HepG2 (cell line): Measurements from ENCODE around the gene SETD1A.

Experiments
- AGO1 ChIP-seq: fragments of 200-400 bp; formaldehyde crosslinking; IDR thresholded peaks from 2 replicates; pipeline ENCODE4 v1.6.1; 2017; ENCODE audit warnings: mild to moderate bottlenecking, low read depth, low read length, moderate library complexity; ENCODE audit not compliant: poor library complexity, severe bottlenecking
- EZH2 ChIP-seq: conservative IDR thresholded peaks from 2 replicates; pipeline ENCODE4 v1.6.1; 2012; ENCODE audit warnings: mild to moderate bottlenecking, low read depth, low read length, moderate library complexity
- SOX5 ChIP-seq: IDR thresholded peaks from 2 replicates; pipeline ENCODE4 v1.6.1; 2016; ENCODE audit warnings: borderline replicate concordance
- TF ChIP-seq, protein P1 (sequence below): sonication (generic); formaldehyde crosslinking; IDR thresholded peaks from 2 replicates; pipeline ENCODE4 v1.4.0; 2020; ENCODE audit warnings: missing genetic modification reagents

DNA sequence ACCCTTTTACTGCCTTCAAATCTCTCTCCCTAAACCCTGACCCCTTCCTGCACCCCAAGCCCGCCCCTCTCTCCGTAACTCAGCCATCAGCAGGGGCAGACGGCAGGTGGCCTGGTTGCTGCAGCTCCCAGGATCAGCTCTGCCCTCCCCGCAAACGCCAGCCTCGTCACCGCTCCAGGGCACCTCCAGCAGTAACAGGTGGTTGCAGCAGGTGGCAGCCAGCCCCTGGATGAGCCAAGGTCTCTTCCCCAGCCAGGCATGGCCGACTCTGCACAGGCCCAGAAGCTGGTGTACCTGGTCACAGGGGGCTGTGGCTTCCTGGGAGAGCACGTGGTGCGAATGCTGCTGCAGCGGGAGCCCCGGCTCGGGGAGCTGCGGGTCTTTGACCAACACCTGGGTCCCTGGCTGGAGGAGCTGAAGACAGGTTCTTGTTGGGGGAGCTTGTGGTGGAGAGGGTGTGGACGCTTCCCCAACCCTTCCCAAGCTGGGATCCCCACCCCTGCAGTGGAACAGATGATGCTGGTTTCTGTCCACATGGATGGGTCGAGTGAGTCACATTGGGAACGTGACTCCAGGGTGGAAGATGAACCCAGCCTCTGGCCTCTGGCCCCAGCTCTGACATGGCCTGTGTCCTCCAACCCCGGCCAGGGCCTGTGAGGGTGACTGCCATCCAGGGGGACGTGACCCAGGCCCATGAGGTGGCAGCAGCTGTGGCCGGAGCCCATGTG, 28.0 kb downstream of the SETD1A start:
- TF ChIP-seq AGO1 (no peak), SOX5 (CRISPR knock-in tag) (no peak; the same call in 1 of the 2 replicates), EZH2 (no peak)
- TF ChIP-seq, protein P1, sequence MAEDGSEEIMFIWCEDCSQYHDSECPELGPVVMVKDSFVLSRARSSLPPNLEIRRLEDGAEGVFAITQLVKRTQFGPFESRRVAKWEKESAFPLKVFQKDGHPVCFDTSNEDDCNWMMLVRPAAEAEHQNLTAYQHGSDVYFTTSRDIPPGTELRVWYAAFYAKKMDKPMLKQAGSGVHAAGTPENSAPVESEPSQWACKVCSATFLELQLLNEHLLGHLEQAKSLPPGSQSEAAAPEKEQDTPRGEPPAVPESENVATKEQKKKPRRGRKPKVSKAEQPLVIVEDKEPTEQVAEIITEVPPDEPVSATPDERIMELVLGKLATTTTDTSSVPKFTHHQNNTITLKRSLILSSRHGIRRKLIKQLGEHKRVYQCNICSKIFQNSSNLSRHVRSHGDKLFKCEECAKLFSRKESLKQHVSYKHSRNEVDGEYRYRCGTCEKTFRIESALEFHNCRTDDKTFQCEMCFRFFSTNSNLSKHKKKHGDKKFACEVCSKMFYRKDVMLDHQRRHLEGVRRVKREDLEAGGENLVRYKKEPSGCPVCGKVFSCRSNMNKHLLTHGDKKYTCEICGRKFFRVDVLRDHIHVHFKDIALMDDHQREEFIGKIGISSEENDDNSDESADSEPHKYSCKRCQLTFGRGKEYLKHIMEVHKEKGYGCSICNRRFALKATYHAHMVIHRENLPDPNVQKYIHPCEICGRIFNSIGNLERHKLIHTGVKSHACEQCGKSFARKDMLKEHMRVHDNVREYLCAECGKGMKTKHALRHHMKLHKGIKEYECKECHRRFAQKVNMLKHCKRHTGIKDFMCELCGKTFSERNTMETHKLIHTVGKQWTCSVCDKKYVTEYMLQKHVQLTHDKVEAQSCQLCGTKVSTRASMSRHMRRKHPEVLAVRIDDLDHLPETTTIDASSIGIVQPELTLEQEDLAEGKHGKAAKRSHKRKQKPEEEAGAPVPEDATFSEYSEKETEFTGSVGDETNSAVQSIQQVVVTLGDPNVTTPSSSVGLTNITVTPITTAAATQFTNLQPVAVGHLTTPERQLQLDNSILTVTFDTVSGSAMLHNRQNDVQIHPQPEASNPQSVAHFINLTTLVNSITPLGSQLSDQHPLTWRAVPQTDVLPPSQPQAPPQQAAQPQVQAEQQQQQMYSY = no peak
